SK-N-SH (cell line): Measurements from ENCODE around the gene ANKRD37.
A peak's percentile ranks its signal among the peaks of the same experiment; 100 is the strongest.

ENCODE experiments used
- CTCF ChIP-seq: fragments of 200-600 bp; sonication (generic); IDR thresholded peaks from 2 replicates; pipeline ENCODE4 v1.6.1; 2017; ENCODE audit warnings: antibody characterized with exemption, mild to moderate bottlenecking, moderate library complexity
- IRF3 ChIP-seq: fragments of 150-350 bp; IDR thresholded peaks from 2 replicates; pipeline ENCODE4 v1.6.1; 2016; ENCODE audit warnings: mild to moderate bottlenecking, low read depth, low read length
- NFIC ChIP-seq: IDR thresholded peaks from 2 replicates; pipeline ENCODE4 v1.4.0; 2012; ENCODE audit warnings: borderline replicate concordance
- YY1 ChIP-seq: IDR thresholded peaks from 2 replicates; pipeline ENCODE4 v1.4.0; 2012; ENCODE audit warnings: low read depth, mild to moderate bottlenecking

GRCh38 chr4:185395956-185396723 is 501 bp upstream of the ANKRD37 start:
- TF ChIP-seq CTCF (no peak), YY1 (peak; percentile 87), IRF3 (no peak), NFIC (no peak)
